ENCODE results near the gene FAF2. TPM values are rescaled to one million over a fixed set of nuclear protein-coding genes. Genes with fewer than 3 reads are reported as not detected.

The FAF2 gene
- total RNA-seq, 1 experiment from 2014 or later: 44.4 TPM

DNA sequence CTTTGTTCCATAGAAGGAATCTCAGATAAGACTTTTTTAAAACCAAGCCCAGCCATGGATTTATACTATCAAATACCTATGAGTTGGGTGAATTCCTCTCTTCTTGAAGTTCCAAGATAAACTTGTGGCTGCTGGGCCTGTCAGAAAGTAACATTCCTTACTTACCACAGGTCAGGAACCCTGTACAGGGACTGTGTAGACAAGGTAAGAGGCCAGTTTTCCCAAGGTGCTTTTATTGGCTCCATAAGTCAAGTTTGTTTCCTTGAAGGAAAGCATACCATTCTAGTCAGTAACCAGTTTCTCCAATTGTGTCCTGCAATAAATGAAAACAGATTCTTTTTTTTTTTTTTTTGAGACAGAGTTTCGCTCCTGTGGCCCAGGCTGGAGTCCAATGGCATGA lies 23.0 kb upstream of the FAF2 start:
- Histone ChIP-seq H3K14ac (ENCODE audit: insufficient read depth, low read length) (no peak overlapping the region), H3K4me1 (ENCODE audit: insufficient read depth, low read length) (no peaks in the 10 kb centered on the region), H2BK120ac (ENCODE audit: low read depth, low read length, poor library complexity, severe bottlenecking) (no peak overlapping the region), H3K18ac (ENCODE audit: insufficient read length, low read depth, low read length) (no peak overlapping the region), H2AK5ac (ENCODE audit: insufficient read length, low read length) (no peak overlapping the region), H3K79me1 (ENCODE audit: insufficient read depth, low read depth, low read length, poor library complexity, severe bottlenecking) (no peaks in the 10 kb centered on the region), H3K4ac (ENCODE audit: low read depth, low read length) (no peak overlapping the region), H4K5ac (ENCODE audit: insufficient read length, low read depth, low read length) (no peak overlapping the region), H4K91ac (ENCODE audit: insufficient read length, low read depth, low read length) (no peak overlapping the region), H3K9ac (ENCODE audit: extremely low read depth, insufficient read length, low read length) (no peak overlapping the region), H3K27me3 (ENCODE audit: insufficient read depth, low read length) (no peaks in the 10 kb centered on the region), H3K79me2 (ENCODE audit: insufficient read depth, low read length) (no peaks in the 10 kb centered on the region), H4K8ac (replicated peaks; ENCODE audit: insufficient read length, low read depth, low read length) (no peak overlapping the region), H3K4me2 (ENCODE audit: insufficient read depth, insufficient read length, low read length) (no peak overlapping the region), H2BK20ac (ENCODE audit: low read depth, low read length, poor library complexity, severe bottlenecking) (no peak overlapping the region), H3K23me2 (ENCODE audit: insufficient read length, low read depth, low read length, poor library complexity, severe bottlenecking) (no peaks in the 10 kb centered on the region), H3K27ac (ENCODE audit: insufficient read length, low read depth, low read length) (no peak overlapping the region), H3K9me3 (ENCODE audit: control insufficient read depth, low read depth, low read length) (no peaks in the 10 kb centered on the region), H2BK12ac (ENCODE audit: insufficient read length, low read depth, low read length) (no peak overlapping the region), H3T11ph (ENCODE audit: low read length) (no peak overlapping the region), H2AFZ (ENCODE audit: low read length) (no peak overlapping the region), H3K56ac (ENCODE audit: insufficient read length, low read depth, low read length) (no peak overlapping the region), H2BK5ac (ENCODE audit: insufficient read length, low read length) (no peak overlapping the region), H2BK15ac (ENCODE audit: low read depth, low read length) (no peak overlapping the region), H4K20me1 (ENCODE audit: control insufficient read depth, insufficient read depth, insufficient read length) (no peaks in the 10 kb centered on the region), H3K23ac (ENCODE audit: insufficient read length, low read depth, low read length) (no peak overlapping the region)
- no peak for DNase-seq
- TF ChIP-seq, protein P1, sequence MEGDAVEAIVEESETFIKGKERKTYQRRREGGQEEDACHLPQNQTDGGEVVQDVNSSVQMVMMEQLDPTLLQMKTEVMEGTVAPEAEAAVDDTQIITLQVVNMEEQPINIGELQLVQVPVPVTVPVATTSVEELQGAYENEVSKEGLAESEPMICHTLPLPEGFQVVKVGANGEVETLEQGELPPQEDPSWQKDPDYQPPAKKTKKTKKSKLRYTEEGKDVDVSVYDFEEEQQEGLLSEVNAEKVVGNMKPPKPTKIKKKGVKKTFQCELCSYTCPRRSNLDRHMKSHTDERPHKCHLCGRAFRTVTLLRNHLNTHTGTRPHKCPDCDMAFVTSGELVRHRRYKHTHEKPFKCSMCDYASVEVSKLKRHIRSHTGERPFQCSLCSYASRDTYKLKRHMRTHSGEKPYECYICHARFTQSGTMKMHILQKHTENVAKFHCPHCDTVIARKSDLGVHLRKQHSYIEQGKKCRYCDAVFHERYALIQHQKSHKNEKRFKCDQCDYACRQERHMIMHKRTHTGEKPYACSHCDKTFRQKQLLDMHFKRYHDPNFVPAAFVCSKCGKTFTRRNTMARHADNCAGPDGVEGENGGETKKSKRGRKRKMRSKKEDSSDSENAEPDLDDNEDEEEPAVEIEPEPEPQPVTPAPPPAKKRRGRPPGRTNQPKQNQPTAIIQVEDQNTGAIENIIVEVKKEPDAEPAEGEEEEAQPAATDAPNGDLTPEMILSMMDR (conservative IDR thresholded peaks at IDR 0.05): no peak
- WGBS (ENCODE audit: extremely low coverage, insufficient read length, low lambda C conversion rate): no CpG with 5 or more reads among the region's 1 CpG
- Mint-ChIP-seq H3K4me1 (no peaks in the 10 kb centered on the region; a peak in 1 of 4 replicates), H3K36me3 (ENCODE audit: insufficient read depth in 1 of 3, low read depth in 3 of 3) (peaks cover 4 to 26% (median 22%) of the 10 kb centered on the region in 3 experiments; a peak in 6 of 7 replicates), H3K27ac (no peak overlapping the region), H3K27me3 (ENCODE audit: low read depth) (peaks cover 7% of the 10 kb centered on the region), H3K4me3 (no peak overlapping the region), H3K9me3 (peaks cover 45 to 46% of the 10 kb centered on the region in 2 experiments)

All from H9 (cell line).